H1 (cell line): ENCODE results near the gene KLKB1. TPM values are rescaled to one million over a fixed set of nuclear protein-coding genes. Genes with fewer than 3 reads are reported as not detected.

Source experiments
- CTCF ChIA-PET: fragments of 300-600 bp; sonication (Branson Sonifier 250); formaldehyde crosslinking; loops from one replicate; lab custom pipeline; 2021; ENCODE audit not compliant: partially characterized antibody; lab: Charles Lee
- POLR2A ChIA-PET: fragments of 300-600 bp; sonication (Branson Sonifier 250); formaldehyde crosslinking; loops from one replicate; lab custom pipeline; 2021; ENCODE audit warnings: inconsistent platforms; ENCODE audit not compliant: partially characterized antibody; lab: Charles Lee
- DNase-seq, 2 experiments: peaks; one replicate each; pipeline versions ENCODE4 v3.0.0 to v3.0.0-alpha.2; 2010 to 2022; ENCODE audit warnings: low spot score in 2 of 2, low read depth in 1 of 2, mixed read lengths in 1 of 2
- FAIRE-seq: peaks from 2 replicates; lab custom pipeline; 2011; peaks lifted over from hg19 to GRCh38; lab: Jason Lieb, UNC
- H2AFZ ChIP-seq: 2 replicates; pipeline ENCODE4 v1.8.1; 2012; ENCODE audit warnings: low read length, inconsistent platforms
- H2AK5ac ChIP-seq: 2 replicates; pipeline ENCODE4 v1.6.1; 2013; ENCODE audit warnings: low read depth, low read length
- H2BK120ac ChIP-seq: replicated peaks from 2 replicates; pipeline ENCODE3; 2013; ENCODE audit warnings: low read depth, low read length, inconsistent platforms
- H2BK12ac ChIP-seq: 2 replicates; pipeline ENCODE4 v1.6.1; 2013; ENCODE audit warnings: low read depth, low read length
- H2BK15ac ChIP-seq: 2 replicates; pipeline ENCODE4 v1.6.1; 2013; ENCODE audit warnings: low read length
- H2BK20ac ChIP-seq: 2 replicates; pipeline ENCODE4 v1.6.1; 2013; ENCODE audit warnings: low read length
- H2BK5ac ChIP-seq: 2 replicates; pipeline ENCODE4 v1.6.1; 2013; ENCODE audit warnings: low read depth, low read length
- H3K14ac ChIP-seq: 2 replicates; pipeline ENCODE4 v1.6.1; 2013; ENCODE audit warnings: inconsistent platforms; ENCODE audit not compliant: insufficient read length
- H3K18ac ChIP-seq: 2 replicates; pipeline ENCODE4 v1.6.1; 2013; ENCODE audit warnings: low read length; ENCODE audit errors: extremely low read depth
- H3K23ac ChIP-seq: 2 replicates; pipeline ENCODE4 v1.6.1; 2013; ENCODE audit warnings: inconsistent platforms; ENCODE audit not compliant: insufficient read length
- H3K23me2 ChIP-seq: 2 replicates; pipeline ENCODE4 v1.6.1; 2013; ENCODE audit warnings: low read depth, low read length
- H3K27ac ChIP-seq: 2 replicates; pipeline ENCODE4 v1.6.1; 2011; ENCODE audit warnings: low read depth, low read length, inconsistent platforms
- H3K27me3 ChIP-seq, 4 experiments: replicated peaks in 1 of 4; 1 replicate in 1 of 4; 2 replicates in 3 of 4; pipeline versions ENCODE4 v1.6.1 to v1.8.1; 2011 to 2013; ENCODE audit warnings: low read length in 3 of 4, mild to moderate bottlenecking in 3 of 4, inconsistent platforms in 2 of 4, mixed read lengths in 2 of 4, moderate library complexity in 1 of 4; ENCODE audit not compliant: control insufficient read depth in 3 of 4, insufficient read depth in 3 of 4; ENCODE audit errors: extremely low read depth in 1 of 4
- H3K36me3 ChIP-seq, 4 experiments: 2 replicates each; pipeline versions ENCODE4 v1.6.1 to v1.8.1; 2011 to 2013; ENCODE audit warnings: mild to moderate bottlenecking in 4 of 4, low read length in 3 of 4, moderate library complexity in 2 of 4, control low read depth in 1 of 4, inconsistent platforms in 1 of 4; ENCODE audit not compliant: insufficient read depth in 4 of 4, control insufficient read depth in 2 of 4
- H3K4ac ChIP-seq: replicated peaks from 2 replicates; pipeline ENCODE3; 2013; ENCODE audit warnings: low read length, low read depth, mixed read lengths, inconsistent platforms; ENCODE audit not compliant: insufficient read length
- H3K4me1 ChIP-seq, 4 experiments: replicated peaks in 1 of 4; 1 replicate in 1 of 4; 2 replicates in 3 of 4; pipeline versions ENCODE4 v1.6.1 to v1.8.1; 2011 to 2013; ENCODE audit warnings: low read length in 3 of 4, inconsistent platforms in 2 of 4, mixed read lengths in 1 of 4; ENCODE audit not compliant: insufficient read depth in 4 of 4, control insufficient read depth in 3 of 4
- H3K4me2 ChIP-seq, 2 experiments: 2 replicates each; pipeline versions ENCODE4 v1.6.1 to v1.8.1; 2011 to 2013; ENCODE audit warnings: low read depth in 2 of 2, low read length in 2 of 2, control low read depth in 1 of 2, inconsistent platforms in 1 of 2, mild to moderate bottlenecking in 1 of 2; ENCODE audit not compliant: insufficient read depth in 1 of 2
- H3K4me3 ChIP-seq, 4 experiments: fragments of 200-600, 300-600 bp in 1 of 4; sonication (generic), shearing (Covaris generic), sonication (Bioruptor Twin) in 1 of 4; 2 replicates each; pipeline versions ENCODE4 v1.5.1 to v1.8.1; 2011 to 2016; ENCODE audit warnings: low read length in 4 of 4, low read depth in 3 of 4, control low read depth in 2 of 4, inconsistent platforms in 2 of 4, mild to moderate bottlenecking in 2 of 4, mixed read lengths in 1 of 4, moderate library complexity in 1 of 4; ENCODE audit not compliant: insufficient read depth in 2 of 4; ENCODE audit errors: extremely low read depth in 1 of 4
- H3K56ac ChIP-seq: replicated peaks from 2 replicates; pipeline ENCODE3; 2013; ENCODE audit warnings: low read depth, mild to moderate bottlenecking, mixed read lengths, low read length, inconsistent platforms; ENCODE audit not compliant: insufficient read length
- H3K79me1 ChIP-seq: 2 replicates; pipeline ENCODE4 v1.6.1; 2013; ENCODE audit warnings: low read depth, low read length, control low read depth
- H3K79me2 ChIP-seq, 2 experiments: 2 replicates each; pipeline versions ENCODE4 v1.6.1 to v1.8.1; 2012 to 2013; ENCODE audit warnings: low read length in 2 of 2, mild to moderate bottlenecking in 2 of 2, inconsistent platforms in 1 of 2; ENCODE audit not compliant: insufficient read depth in 2 of 2, control insufficient read depth in 1 of 2
- H3K9ac ChIP-seq, 4 experiments: replicated peaks in 1 of 4; 1 replicate in 1 of 4; 2 replicates in 3 of 4; pipeline versions ENCODE4 v1.6.1 to v1.8.1; 2011 to 2013; ENCODE audit warnings: low read depth in 3 of 4, low read length in 3 of 4, control low read depth in 2 of 4, mild to moderate bottlenecking in 2 of 4, moderate library complexity in 2 of 4, inconsistent platforms in 1 of 4; ENCODE audit errors: extremely low read depth in 1 of 4
- H3K9me3 ChIP-seq, 2 experiments: 2 replicates each; pipeline versions ENCODE4 v1.6.1 to v1.8.1; 2012 to 2013; ENCODE audit warnings: mild to moderate bottlenecking in 2 of 2, moderate library complexity in 2 of 2, control low read depth in 1 of 2, inconsistent platforms in 1 of 2, low read depth in 1 of 2, low read length in 1 of 2, mixed read lengths in 1 of 2; ENCODE audit not compliant: insufficient read depth in 2 of 2
- H4K20me1 ChIP-seq, 2 experiments: replicated peaks in 1 of 2; 2 replicates each; pipeline versions ENCODE3 to v1.8.1; 2011 to 2013; ENCODE audit warnings: inconsistent platforms in 2 of 2, low read length in 2 of 2, mild to moderate bottlenecking in 1 of 2; ENCODE audit not compliant: insufficient read depth in 2 of 2, control insufficient read depth in 1 of 2
- H4K5ac ChIP-seq: 2 replicates; pipeline ENCODE4 v1.6.1; 2013; ENCODE audit warnings: low read length, low read depth, mixed read lengths, inconsistent platforms; ENCODE audit not compliant: insufficient read length
- H4K8ac ChIP-seq: 2 replicates; pipeline ENCODE4 v1.8.0; 2013; ENCODE audit warnings: mild to moderate bottlenecking, moderate library complexity, low read length, inconsistent platforms; ENCODE audit not compliant: insufficient read depth; ENCODE audit errors: extremely low read depth
- H4K91ac ChIP-seq: replicated peaks from 2 replicates; pipeline ENCODE3; 2013; ENCODE audit warnings: low read length, mixed read lengths, inconsistent platforms; ENCODE audit not compliant: insufficient read length
- CBX5 ChIP-seq: fragments of 300-800, 300-1000 bp; sonication (generic); IDR thresholded peaks from 2 replicates; pipeline ENCODE4 v1.7.1; 2016; ENCODE audit warnings: antibody characterized with exemption, low read length, low read depth
- WGBS, 2 experiments: shearing (Covaris generic) in 1 of 2; methylation state at CpG; one replicate each; pipeline versions ENCODE4 v1.1.6 to v1.1.7; 2013 to 2015; ENCODE audit warnings: low lambda C conversion rate in 2 of 2, mixed read lengths in 2 of 2, inconsistent platforms in 1 of 2, low coverage in 1 of 2, missing lambda C conversion rate in 1 of 2; ENCODE audit not compliant: insufficient replicate concordance in 2 of 2, insufficient coverage in 1 of 2, insufficient read length in 1 of 2; ENCODE audit errors: extremely low coverage in 1 of 2, missing lambda C conversion rate in 1 of 2; 5-methylcytosine and 5-hydroxymethylcytosine counted together
- polyA plus RNA-seq, 7 experiments: library from polyadenylated mRNA; depleted of rRNA in 3 of 7; stranded (reverse) in 5 of 7; unstranded in 2 of 7; fragments of >200 nt in 5 of 7; fragments of 200-250 nt in 2 of 7; gene quantifications; 1 replicate in 5 of 7; 2 replicates in 1 of 7; 4 replicates in 1 of 7; pipeline versions ENCODE4 v1.2.1 to v1.2.3, GENCODE V29; 2011 to 2013; ENCODE audit warnings: missing spikeins in 2 of 7, mixed read lengths in 2 of 7
- total RNA-seq: library from RNA; stranded (reverse); fragmentation: NEBNext Ultra II Directional; extraction: Animal tissue kit (Norgen Biotek cat#: 25700); gene quantifications from 2 replicates; pipeline ENCODE4 v1.2.1, GENCODE V29; 2021

Gene KLKB1
- total and polyA plus RNA-seq, 2 of the 8 experiments (the other 6 are each of a cell fraction or from before 2014, with no cell fraction given) = 12.0 to 20.9 TPM

GRCh38 chr4:186201010-186201409, 26.3 kb upstream of the KLKB1 start:
- no peak overlapping the region for H2BK20ac ChIP-seq
- ChIA-PET CTCF (interaction anchor here (0.8 to 1.7 kb wide), 4 partner anchors 9 to 133 kb away, joined by 3 to 13 read pairs (median 4); partner anchors contain the start of gene CYP4V2), POLR2A (interaction anchor here (1.5 kb wide), 2 partner anchors 9 to 42 kb away, joined by 3 to 7 read pairs; partner anchors contain the start of gene CYP4V2)
- no peak overlapping the region for H2BK5ac ChIP-seq
- H3K23me2 ChIP-seq = no peaks in the 10 kb centered on the region
- H2BK12ac ChIP-seq = no peak overlapping the region
- H4K20me1 ChIP-seq = no peaks in the 10 kb centered on the region
- no peak overlapping the region for H2AK5ac ChIP-seq
- no peak overlapping the region for H3K14ac ChIP-seq
- no peaks in the 10 kb centered on the region for H3K36me3 ChIP-seq
- FAIRE-seq (no peak), DNase-seq (no peak)
- peaks cover 0 to 2% of the 10 kb centered on the region in 2 experiments; a peak in 1 of 4 replicates for H3K9me3 ChIP-seq
- no peak overlapping the region for H4K8ac ChIP-seq
- peaks cover 0 to 2% (median 0%) of the 10 kb centered on the region in 4 experiments; a peak in 1 of 7 replicates for H3K4me1 ChIP-seq
- H4K91ac ChIP-seq = no peak overlapping the region
- H2AFZ ChIP-seq = no peak overlapping the region
- no peak overlapping the region for H3K18ac ChIP-seq
- no peak overlapping the region for H3K4me2 ChIP-seq
- H3K4me3 ChIP-seq = no peak overlapping the region
- no peak overlapping the region for H2BK120ac ChIP-seq
- H3K23ac ChIP-seq = no peak overlapping the region
- no peak overlapping the region for H4K5ac ChIP-seq
- H3K4ac ChIP-seq = no peak overlapping the region
- no peak overlapping the region for H2BK15ac ChIP-seq
- 88% methylated on average over 7 of the region's 7 CpGs; no CpG with 5 or more reads in 1 of the 2 experiments for WGBS, 2 experiments
- no peaks in the 10 kb centered on the region for H3K79me1 ChIP-seq
- no peak overlapping the region for H3K9ac ChIP-seq
- no peaks in the 10 kb centered on the region for H3K27me3 ChIP-seq
- H3K56ac ChIP-seq = no peak overlapping the region
- H3K27ac ChIP-seq = no peak overlapping the region
- peaks cover 0 to 3% of the 10 kb centered on the region in 2 experiments; a peak in 1 of 4 replicates for H3K79me2 ChIP-seq
- no peak for TF ChIP-seq CBX5
